ENCODE results near the gene CRPPA.

DNA sequence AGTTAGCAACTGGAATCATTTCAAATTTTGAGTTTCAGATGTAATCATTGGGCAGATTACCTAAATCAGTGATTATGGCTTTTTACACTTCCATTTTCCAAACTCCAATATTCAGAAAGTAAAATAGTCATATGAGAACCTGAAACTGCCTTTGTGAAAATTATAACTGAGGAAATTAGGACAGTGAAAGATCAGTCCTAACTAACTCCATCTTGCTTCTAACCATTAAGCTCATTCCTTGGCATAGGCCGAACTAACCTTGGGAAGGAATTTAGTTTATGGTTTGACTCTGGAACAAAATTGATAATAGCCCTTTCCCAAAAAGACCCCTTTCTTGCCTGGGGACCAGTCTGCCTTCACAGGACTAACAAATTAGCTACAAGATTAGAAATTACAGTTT lies 2.2 kb downstream of the CRPPA start:
- TF ChIP-seq POLR2A (IDR thresholded peaks at IDR 0.05), result no peak
- TF ChIP-seq, protein P1, sequence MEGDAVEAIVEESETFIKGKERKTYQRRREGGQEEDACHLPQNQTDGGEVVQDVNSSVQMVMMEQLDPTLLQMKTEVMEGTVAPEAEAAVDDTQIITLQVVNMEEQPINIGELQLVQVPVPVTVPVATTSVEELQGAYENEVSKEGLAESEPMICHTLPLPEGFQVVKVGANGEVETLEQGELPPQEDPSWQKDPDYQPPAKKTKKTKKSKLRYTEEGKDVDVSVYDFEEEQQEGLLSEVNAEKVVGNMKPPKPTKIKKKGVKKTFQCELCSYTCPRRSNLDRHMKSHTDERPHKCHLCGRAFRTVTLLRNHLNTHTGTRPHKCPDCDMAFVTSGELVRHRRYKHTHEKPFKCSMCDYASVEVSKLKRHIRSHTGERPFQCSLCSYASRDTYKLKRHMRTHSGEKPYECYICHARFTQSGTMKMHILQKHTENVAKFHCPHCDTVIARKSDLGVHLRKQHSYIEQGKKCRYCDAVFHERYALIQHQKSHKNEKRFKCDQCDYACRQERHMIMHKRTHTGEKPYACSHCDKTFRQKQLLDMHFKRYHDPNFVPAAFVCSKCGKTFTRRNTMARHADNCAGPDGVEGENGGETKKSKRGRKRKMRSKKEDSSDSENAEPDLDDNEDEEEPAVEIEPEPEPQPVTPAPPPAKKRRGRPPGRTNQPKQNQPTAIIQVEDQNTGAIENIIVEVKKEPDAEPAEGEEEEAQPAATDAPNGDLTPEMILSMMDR (IDR thresholded peaks at IDR 0.05), result no peak
